ENCODE measurements around the gene MYO9A.

MYO9A gene

DNA sequence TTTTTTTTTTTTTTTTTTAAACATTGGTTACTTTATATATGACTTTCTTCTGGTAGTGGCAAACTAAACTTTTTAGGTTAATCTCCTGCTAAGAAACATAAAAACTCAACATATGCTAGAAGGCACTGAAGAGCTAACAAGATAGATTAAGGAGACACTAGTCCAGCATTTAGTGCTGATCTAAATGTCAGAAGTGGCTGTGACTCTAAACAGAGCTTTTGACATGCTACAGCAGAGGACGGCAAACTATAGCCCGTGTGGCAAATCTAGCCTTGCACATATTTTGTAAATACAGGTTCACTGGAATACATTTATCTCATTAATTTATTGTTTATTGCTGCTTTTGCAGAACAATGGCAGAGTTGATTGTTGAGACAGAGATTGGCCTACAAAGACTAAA is 287.0 kb downstream of the MYO9A start:
- DNase-seq (ENCODE audit: insufficient read length): no peak
- FAIRE-seq: no peak
- TF ChIP-seq POLR2AphosphoS5 (IDR thresholded peaks at IDR 0.05; ENCODE audit: low read depth, low read length) (no peak), POLR2A (IDR thresholded peaks at IDR 0.05; ENCODE audit: low read depth, low read length) (no peak), TAF1 (IDR thresholded peaks at IDR 0.05; ENCODE audit: borderline replicate concordance, low read depth, low read length) (no peak)

DNA sequence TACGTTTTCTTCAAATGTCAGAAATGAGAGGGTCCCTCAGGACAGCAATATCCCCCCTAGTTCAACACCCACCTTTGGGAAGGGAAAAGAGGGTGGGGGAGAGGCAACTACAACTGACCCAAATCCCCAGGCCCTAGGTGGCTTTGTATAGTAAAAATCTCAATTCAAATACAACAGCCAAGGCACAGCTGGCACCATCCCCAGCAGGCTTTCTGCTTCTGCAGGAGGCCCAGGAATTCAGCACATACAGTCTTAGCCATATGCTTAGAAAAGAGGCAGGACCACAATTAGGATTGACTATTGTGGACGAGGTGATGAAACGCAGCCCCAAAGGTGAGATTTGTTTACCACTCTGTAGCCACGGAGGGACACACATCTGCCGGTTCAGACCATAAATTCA is 291.8 kb downstream of the MYO9A start:
- no peak for DNase-seq (ENCODE audit: insufficient read length)
- TF ChIP-seq POLR2AphosphoS5 (IDR thresholded peaks at IDR 0.05; ENCODE audit: low read depth, low read length): no peak
- no peak for TF ChIP-seq TAF1 (IDR thresholded peaks at IDR 0.05; ENCODE audit: borderline replicate concordance, low read depth, low read length)
- no peak for TF ChIP-seq POLR2A (IDR thresholded peaks at IDR 0.05; ENCODE audit: low read depth, low read length)
- FAIRE-seq: no peak

DNA sequence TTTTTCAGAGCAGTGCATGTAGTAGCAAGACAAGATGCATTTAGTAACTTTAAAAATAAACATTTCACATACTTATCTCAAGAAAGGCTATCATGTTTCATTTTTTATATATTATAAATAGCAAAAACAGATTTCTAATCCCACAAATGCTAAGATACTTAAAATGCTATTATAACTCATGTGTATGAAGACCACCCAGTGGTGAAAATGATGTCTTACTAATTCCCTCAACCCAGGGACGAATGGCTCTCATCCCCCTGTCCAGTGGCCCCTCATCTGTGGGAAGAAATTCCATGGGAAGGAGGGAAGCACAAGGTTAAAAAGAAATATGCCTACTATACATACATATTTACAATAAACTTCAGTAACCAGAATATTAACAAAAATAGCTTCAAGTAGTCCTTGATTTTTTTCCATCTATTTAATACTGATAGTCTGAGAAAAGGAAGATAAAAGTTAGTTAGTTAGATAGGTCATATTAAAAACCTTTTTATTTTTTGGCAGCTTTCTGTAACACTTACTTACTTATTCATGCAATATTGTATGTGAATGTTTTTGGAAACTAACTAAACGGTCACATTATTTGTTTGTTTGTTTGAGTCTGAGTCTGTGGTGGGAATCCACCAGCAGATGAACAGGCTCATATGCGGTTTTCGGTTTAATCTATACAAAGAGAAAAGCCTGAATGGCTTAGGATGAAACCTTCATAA is 292.8 kb downstream of the MYO9A start:
- DNase-seq (ENCODE audit: insufficient read length): no peak
- no peak for TF ChIP-seq TAF1 (IDR thresholded peaks at IDR 0.05; ENCODE audit: borderline replicate concordance, low read depth, low read length)
- TF ChIP-seq POLR2A (IDR thresholded peaks at IDR 0.05; ENCODE audit: low read depth, low read length): no peak
- no peak for TF ChIP-seq POLR2AphosphoS5 (IDR thresholded peaks at IDR 0.05; ENCODE audit: low read depth, low read length)
- no peak for FAIRE-seq

DNA sequence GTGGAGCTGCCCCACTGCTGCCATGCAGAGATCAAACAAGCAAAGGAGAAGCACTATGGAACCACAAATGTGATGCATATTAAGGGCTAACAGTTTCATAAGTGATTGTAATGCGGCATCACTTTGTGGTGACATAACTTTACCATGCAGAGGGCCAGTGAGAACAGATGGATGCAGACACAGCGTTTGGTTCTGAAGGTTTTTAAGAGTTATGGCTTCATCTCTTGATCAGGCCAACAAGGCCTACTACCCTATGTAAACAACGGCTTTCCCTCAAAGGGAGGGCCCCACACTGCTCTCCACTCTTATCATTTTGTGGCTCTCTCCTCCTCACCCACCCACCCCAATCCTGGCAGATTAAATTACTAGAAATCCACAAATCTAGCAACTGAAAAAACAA is 294.1 kb downstream of the MYO9A start:
- FAIRE-seq (no peak), DNase-seq (ENCODE audit: insufficient read length) (no peak)
- no peak for TF ChIP-seq POLR2A (IDR thresholded peaks at IDR 0.05; ENCODE audit: low read depth, low read length)

DNA sequence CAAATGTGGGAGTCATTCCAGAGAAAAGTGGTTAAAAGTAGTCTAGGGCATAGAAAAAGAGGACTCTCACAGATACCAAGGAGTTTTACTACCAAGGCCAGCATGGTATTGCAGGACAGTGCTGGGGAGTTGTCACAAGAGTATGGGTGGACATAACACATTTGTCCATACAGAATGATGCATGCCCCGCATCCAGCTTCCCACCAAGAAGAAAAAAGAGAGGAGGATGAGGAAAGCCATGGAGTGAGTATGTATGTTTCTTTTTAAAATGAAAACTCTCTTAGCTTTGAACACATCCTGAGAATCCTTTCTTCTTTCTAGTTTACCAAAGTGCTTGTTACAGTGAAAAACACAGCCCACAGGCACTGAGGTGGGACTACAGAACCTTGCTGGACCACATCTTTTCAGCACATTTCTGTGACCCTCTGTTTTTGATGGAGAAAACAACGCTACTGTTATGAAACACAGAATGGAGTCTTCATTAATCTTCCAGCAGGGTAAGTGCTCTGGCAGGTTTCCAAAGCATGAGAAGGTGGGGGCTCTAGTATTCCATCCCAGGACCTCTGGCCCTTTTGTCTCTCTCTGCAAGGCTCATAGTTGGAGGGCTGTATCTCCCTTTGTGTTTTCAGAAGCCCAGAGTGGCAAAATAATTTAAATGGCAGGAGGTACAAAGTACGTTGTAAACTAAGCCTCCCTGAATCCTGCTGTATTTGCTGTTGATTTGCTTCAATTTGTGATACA is 294.9 kb downstream of the MYO9A start:
- TF ChIP-seq TAF1 (IDR thresholded peaks at IDR 0.05; ENCODE audit: borderline replicate concordance, low read depth, low read length): no peak
- TF ChIP-seq POLR2A (IDR thresholded peaks at IDR 0.05; ENCODE audit: low read depth, low read length): no peak
- no peak for TF ChIP-seq POLR2AphosphoS5 (IDR thresholded peaks at IDR 0.05; ENCODE audit: low read depth, low read length)
- FAIRE-seq: no peak
- no peak for DNase-seq (ENCODE audit: insufficient read length)

DNA sequence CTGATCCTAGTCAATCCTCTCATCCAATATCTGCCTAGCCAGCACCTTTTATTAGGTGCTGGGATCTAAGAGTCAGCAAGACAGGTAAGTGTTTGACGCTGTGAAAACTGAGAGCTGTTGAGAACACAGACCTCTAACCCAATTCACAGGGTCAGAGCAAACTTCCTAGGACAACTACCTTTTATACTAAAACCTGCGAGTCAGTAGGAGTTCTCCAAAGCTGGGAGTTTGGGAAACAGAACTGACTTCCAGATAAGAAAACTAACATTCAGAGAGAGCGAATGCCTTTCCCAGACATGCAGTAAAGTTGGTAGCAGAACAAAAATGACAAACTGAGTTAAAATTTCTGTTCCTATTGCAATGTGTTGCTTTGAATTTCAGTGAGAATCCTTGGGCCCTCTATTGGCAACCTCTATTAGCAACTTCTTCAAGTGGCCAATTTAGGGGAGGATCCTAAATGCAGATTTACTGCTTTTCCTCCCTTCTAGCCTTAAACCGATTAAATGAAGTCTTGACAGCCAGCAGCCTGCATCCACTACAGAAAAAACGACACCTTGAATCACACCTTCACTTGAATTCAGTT is 296.3 kb downstream of the MYO9A start:
- no peak for TF ChIP-seq POLR2A (IDR thresholded peaks at IDR 0.05; ENCODE audit: low read depth, low read length)
- TF ChIP-seq TAF1 (IDR thresholded peaks at IDR 0.05; ENCODE audit: borderline replicate concordance, low read depth, low read length): no peak
- no peak for TF ChIP-seq POLR2AphosphoS5 (IDR thresholded peaks at IDR 0.05; ENCODE audit: low read depth, low read length)
- no peak for FAIRE-seq
- no peak for DNase-seq (ENCODE audit: insufficient read length)

DNA sequence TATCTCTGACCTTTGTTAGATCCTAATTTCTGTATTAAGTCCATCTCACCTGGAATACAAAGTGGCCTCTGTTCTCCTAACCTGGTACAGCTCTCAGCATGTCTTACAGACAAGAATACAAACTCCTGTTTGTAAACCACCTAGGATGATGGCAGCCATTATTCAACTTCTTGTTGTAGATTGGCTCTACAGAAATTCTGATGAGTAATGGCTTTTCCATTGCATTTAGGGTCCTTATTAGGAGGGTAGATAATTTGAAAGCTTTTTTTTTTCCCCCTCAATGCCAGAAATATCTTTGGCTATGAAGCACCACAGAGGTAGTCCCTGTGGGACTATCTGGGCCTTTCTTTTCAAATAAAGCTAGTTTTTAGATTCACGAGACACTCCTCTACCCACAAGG is 297.8 kb downstream of the MYO9A start:
- FAIRE-seq (no peak), DNase-seq (ENCODE audit: insufficient read length) (no peak)
- TF ChIP-seq POLR2AphosphoS5 (IDR thresholded peaks at IDR 0.05; ENCODE audit: low read depth, low read length): no peak
- no peak for TF ChIP-seq TAF1 (IDR thresholded peaks at IDR 0.05; ENCODE audit: borderline replicate concordance, low read depth, low read length)
- no peak for TF ChIP-seq POLR2A (IDR thresholded peaks at IDR 0.05; ENCODE audit: low read depth, low read length)

DNA sequence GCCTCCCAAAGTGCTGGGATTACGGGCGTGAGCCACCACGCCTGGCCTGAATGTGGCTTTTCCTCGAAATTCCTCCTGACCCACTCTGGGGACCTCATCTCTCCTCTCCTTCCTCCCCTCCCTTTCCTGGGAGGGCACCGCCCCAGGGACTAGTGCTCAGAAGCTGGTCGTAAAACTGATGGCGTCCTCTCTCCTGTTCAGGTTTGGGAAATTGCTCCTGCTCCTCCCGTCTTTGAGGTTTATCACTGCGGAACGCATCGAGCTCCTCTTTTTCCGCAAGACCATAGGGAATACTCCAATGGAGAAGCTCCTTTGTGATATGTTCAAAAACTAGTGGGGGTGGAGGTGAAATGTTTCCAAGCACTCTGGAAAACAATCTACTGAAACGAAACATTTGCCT is 300.6 kb downstream of the MYO9A start:
- FAIRE-seq (no peak), DNase-seq (ENCODE audit: insufficient read length) (no peak)
- TF ChIP-seq TAF1 (IDR thresholded peaks at IDR 0.05; ENCODE audit: borderline replicate concordance, low read depth, low read length) (no peak), POLR2A (IDR thresholded peaks at IDR 0.05; ENCODE audit: low read depth, low read length) (no peak), POLR2AphosphoS5 (IDR thresholded peaks at IDR 0.05; ENCODE audit: low read depth, low read length) (no peak)

DNA sequence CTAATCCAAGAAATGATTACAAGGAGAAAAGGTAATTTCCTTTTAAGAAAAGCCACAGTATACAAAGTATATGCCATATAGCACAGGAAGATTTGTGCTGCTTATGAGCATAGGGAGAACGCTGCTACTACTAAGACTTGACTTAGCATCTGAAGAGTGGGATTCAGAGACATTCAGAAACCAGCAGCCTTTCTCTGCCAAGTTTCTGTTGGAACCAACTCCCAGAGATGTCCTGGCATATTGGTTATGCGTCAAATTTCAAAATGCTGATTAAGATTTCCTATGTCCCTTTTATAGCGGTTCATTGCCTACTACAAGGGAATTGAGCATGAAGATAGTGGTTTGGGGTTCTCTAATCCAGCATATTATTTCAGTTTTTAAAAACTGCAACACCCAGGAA is 302.6 kb downstream of the MYO9A start:
- FAIRE-seq: no peak
- TF ChIP-seq TAF1 (IDR thresholded peaks at IDR 0.05; ENCODE audit: borderline replicate concordance, low read depth, low read length): no peak
- no peak for TF ChIP-seq POLR2A (IDR thresholded peaks at IDR 0.05; ENCODE audit: low read depth, low read length)
- no peak for TF ChIP-seq POLR2AphosphoS5 (IDR thresholded peaks at IDR 0.05; ENCODE audit: low read depth, low read length)
- no peak for DNase-seq (ENCODE audit: insufficient read length)

DNA sequence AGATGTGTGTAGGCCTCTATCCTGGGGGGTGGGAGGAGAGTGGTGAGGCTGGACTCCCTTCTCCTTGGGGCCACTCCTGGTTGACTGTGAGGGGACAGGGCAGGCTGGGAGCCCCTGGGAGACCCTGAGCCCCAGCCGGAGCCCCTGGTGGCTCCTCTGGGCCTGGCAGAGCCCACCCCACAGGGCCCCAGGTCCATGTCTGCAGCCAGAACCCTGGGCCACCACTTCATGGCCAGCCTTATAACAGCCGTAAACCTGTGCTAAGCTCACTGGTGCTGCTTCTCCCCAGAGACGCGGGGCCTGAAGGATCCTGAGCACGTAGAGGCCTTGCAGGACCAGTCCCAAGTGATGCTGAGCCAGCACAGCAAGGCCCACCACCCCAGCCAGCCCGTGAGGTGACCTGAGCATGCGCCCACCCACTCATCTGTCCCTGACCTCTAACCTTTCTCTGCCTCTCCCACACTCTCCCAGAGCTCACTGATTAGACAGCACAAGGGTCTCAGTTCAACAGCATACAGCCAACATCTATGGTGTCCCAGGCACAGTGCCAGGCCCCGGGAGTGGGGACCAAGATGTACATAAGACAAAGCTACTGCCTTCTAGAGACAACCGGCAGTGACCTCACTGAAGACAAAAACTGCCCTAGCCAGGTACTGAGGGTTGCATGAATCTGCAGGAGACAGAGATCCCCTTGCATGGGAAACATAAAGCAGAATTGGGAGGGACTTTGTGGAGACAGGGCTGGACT is 304.1 kb downstream of the MYO9A start:
- DNase-seq (ENCODE audit: insufficient read length): no peak
- no peak for FAIRE-seq
- no peak for TF ChIP-seq POLR2A (IDR thresholded peaks at IDR 0.05; ENCODE audit: low read depth, low read length)
- TF ChIP-seq TAF1 (IDR thresholded peaks at IDR 0.05; ENCODE audit: borderline replicate concordance, low read depth, low read length): no peak
- TF ChIP-seq POLR2AphosphoS5 (IDR thresholded peaks at IDR 0.05; ENCODE audit: low read depth, low read length): no peak

DNA sequence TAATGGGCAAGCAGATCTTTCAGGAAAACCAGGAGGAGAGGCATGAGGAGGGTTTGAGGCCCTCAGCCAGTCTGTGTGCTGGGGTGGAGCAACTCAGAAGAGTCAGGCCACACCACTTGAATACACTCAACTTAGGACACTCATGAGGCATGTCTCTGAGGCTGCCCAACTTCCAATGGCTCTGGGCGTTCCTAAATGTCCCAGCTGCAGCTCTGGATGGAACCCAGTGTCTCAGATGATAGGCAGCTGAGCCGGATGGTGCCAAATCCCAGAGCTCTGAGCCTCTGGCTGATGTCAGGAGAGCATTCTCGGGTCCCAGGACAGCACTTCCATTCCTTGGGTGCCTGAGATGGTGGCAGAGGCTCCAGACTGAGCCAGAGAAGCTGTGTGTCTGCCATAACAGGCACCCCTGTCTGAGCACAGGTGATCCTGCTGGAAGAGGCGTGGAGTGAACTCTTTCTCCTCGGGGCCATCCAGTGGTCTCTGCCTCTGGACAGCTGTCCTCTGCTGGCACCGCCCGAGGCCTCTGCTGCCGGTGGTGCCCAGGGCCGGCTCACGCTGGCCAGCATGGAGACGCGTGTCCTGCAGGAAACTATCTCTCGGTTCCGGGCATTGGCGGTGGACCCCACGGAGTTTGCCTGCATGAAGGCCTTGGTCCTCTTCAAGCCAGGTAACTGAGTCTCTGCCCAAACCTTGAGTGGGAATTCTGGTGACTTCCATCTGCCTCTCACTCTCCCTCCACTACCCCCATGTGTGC is 304.8 kb downstream of the MYO9A start:
- TF ChIP-seq TAF1 (IDR thresholded peaks at IDR 0.05; ENCODE audit: borderline replicate concordance, low read depth, low read length): no peak
- DNase-seq (ENCODE audit: insufficient read length): no peak
- FAIRE-seq: no peak

Measured in GM12892 (cell line).